Measurements from ENCODE around the gene ARSK.

ARSK gene
- 6.2 to 10.7 reads per million in 2 experiments for total RNA-seq

- peak; percentile 87 for DNase-seq (ENCODE audit: low read depth)
These were observed at the start of gene ARSK, which contains the start of gene SKIC3 for GRCh38 chr5:95554647-95555548. Gene ARSK, plus strand, starts transcription at chr5:95555101. Its CDS starts 178 bp downstream, at chr5:95555279. Gene SKIC3, minus strand, starts transcription at chr5:95554977. Its CDS starts 7,827 bp downstream, at chr5:95547150.

DNA sequence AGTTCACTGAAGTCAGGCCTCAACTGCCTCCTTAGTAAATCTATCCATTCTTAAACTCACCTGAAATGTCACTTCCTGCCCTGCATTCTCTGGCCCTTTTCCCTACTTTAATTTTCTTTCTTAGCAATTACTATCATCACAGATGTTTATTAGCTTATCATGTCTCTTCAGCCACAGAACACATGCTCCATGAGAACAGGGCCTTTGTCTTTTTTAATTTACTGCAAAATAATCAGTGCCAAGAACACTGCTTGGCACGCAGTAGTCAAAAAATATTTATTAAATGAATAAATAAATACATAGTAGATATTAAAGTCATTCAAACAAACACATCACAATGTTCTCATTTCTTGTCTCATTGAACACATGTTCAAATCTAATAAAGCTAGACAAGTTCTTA is 46.4 kb upstream of the ARSK start:
- DNase-seq (ENCODE audit: low read depth), result no peak

GRCh38 chr5:95511606-95512005 is 43.3 kb upstream of the ARSK start:
- no peak for DNase-seq (ENCODE audit: low read depth)

- no peak for DNase-seq (ENCODE audit: low read depth)
These were observed 36.5 kb upstream of the ARSK start for GRCh38 chr5:95518417-95518816.

DNA sequence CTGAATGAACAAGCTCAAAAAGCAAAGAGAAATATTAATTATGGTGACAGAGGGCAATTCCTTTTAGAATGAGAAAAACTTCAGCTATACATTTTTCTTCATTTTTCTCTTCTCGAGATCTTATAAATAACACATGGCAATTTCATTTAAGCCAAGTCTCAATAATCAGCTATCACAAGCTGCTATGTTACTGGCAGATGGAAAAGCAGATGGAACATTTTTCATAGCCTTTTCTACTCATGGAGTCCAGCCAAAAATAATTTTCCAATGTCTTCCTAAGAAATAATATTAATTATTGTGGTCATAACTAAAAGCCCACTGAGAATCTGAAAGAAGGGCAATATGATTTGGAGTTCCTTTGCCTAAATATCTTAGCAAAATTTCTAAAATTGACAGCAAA is 35.8 kb upstream of the ARSK start:
- DNase-seq (ENCODE audit: low read depth), result no peak

GRCh38 chr5:95519681-95520080 is 35.2 kb upstream of the ARSK start:
- no peak for DNase-seq (ENCODE audit: low read depth)

DNA sequence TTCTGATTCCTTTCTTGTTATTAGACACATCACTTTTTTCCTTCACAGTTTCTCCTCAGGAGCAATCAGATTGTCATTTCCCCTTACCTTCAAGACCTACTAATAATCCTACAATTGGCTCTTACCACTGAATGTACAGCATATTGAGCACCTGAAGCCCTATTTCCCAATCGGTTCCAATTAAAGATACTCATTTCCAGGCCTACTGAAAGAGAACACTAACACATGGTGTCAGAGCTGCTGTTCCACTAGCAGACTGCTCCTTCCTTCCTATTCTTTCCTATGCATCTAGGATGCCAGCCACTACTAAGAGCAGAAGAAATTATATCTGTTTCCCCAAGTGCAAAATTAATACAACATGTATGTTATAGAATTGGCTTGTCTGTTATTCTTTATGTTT is 34.7 kb upstream of the ARSK start:
- no peak for DNase-seq (ENCODE audit: low read depth)

GRCh38 chr5:95524423-95524822 is 30.5 kb upstream of the ARSK start:
- no peak for DNase-seq (ENCODE audit: low read depth)

- no peak for DNase-seq (ENCODE audit: low read depth)
These were observed 28.0 kb upstream of the ARSK start for GRCh38 chr5:95526871-95527270.

DNA sequence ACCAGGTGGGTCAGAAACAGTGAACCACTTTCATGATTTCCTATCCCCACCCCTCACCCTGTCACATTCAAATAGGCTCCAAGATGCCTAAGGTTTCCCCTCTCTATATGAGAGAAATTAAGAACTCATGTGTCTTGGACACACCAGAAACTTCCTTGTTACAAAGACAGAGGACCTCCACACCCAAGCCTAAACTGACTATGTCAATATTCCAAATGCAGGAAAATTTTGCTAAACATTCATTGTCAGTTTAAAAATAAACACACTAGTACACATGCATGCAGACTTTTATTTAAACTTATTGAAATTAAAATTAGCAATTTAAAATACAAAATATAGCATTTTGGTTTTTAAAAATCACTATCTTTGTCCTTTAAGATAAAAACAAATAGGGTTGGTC is 26.3 kb upstream of the ARSK start:
- no peak for DNase-seq (ENCODE audit: low read depth)

DNA sequence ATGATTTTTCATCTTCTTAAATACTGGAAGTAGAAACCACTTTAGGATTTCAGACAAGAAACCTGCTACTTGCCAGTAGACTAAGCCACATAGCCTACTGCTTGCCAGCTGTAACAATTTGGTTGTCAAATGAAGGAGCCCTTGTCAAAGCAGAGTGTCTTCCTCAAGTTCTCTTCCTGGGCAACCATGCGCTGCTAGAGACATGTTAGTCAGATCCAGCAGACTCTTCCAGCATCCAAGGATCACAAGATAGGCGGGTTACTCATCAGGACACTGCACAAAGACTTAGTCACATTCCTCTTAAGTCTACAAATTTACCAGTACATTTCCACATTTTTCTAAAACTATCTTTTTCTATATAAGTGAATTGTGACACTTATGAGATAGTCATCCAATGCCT is 24.5 kb upstream of the ARSK start:
- DNase-seq (ENCODE audit: low read depth), result no peak

DNA sequence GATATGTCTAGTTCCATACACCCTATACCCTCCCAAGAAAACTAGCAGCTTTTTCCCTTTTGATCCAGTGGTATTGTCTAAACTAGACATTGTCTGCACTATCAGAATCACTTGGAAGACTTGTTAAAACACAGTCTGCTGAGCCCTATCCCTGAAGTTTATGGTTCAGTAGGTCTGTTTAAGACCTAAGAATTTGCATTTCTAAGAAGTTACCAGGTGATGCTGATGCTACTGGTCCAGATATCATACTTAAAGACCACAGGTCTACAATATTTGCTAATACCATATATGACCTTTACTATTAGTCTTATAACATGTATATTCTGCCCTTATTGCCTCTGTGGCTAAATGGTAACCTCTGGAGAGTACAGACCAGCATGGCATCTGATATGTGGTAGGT is 23.4 kb upstream of the ARSK start:
- no peak for DNase-seq (ENCODE audit: low read depth)

DNA sequence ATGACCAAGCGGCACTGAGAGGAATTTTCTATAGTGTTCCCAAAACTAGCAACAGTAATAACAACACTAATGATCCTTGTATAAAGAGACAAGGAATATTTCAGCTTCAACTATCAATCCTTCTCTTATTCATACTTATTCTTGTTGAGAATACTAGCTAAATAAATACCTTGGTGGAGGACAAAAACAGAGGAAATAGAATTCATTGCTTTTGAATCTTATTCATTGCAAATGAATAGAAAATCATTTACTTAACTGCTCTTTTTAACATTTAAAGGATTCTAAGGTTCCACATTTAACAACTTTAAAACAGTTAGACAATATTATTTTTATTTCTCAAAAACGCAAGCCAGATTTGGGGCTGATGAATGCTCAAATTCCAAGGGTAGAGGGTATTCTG is 22.5 kb upstream of the ARSK start:
- no peak for DNase-seq (ENCODE audit: low read depth)

- DNase-seq (ENCODE audit: low read depth), result no peak
These were observed 21.8 kb upstream of the ARSK start for GRCh38 chr5:95533106-95533505.

- no peak for DNase-seq (ENCODE audit: low read depth)
These were observed 21.1 kb upstream of the ARSK start for GRCh38 chr5:95533761-95534160.

GRCh38 chr5:95537501-95537900 is 17.4 kb upstream of the ARSK start:
- no peak for DNase-seq (ENCODE audit: low read depth)

- no peak for DNase-seq (ENCODE audit: low read depth)
These were observed 11.7 kb upstream of the ARSK start for GRCh38 chr5:95543017-95543705.

DNA sequence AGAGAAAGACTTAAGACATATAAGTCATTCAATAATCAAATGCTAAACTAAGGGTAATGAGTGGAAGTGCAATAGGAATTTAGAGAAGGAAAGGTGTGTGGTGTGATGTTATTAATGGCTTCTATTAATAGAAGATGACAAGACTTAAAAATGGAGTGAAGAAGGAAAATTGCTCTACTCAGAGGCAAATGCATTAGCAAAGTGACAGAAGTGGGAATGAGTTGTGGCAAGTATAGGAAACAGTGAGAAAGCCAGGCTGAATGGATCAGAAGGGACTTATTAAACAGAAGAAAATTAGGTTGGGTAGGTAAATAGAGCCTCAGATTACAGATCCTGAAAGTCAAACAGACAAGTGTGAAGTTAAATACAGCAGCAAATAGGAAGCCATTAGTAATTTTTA is 5.9 kb upstream of the ARSK start:
- DNase-seq (ENCODE audit: low read depth), result no peak

GRCh38 chr5:95554331-95554646 is 612 bp upstream of the ARSK start:
- DNase-seq (ENCODE audit: low read depth), result no peak

GRCh38 chr5:95555553-95555952 is 652 bp downstream of the ARSK start:
- no peak for DNase-seq (ENCODE audit: low read depth)

GRCh38 chr5:95557841-95558240 is 2.9 kb downstream of the ARSK start:
- no peak for DNase-seq (ENCODE audit: low read depth)

GRCh38 chr5:95562282-95562681 is 7.4 kb downstream of the ARSK start:
- no peak for DNase-seq (ENCODE audit: low read depth)

DNA sequence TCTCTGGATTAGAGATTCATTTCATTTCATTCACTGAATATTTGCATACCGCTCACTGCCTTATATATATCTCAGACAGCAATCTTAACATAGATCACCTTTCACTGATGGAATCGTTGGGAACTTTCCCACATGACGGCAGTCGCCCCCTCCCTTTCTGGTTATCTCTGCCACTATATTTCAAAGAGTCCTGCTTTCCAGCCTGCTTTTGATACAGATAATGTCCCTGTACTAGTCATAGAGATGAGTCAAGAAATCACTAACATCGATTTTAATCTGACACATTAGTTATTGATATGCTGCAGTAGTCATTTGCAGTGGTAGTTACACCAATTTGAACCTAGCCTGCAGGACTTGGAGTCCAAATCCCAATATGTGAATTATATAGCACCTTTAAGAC is 8.5 kb downstream of the ARSK start:
- no peak for DNase-seq (ENCODE audit: low read depth)

Measured in T follicular helper cell (primary cell).